ENCODE results near the gene SOX5. TPM values are rescaled to one million over a fixed set of nuclear protein-coding genes. Genes with fewer than 3 reads are reported as not detected.

SOX5 gene
- total RNA-seq, 1 donor from 2014 or later, result 2.9 TPM

- no peaks in the 10 kb centered on the region for H3K36me3 ChIP-seq
- DNase-seq, result no peak
- no peak overlapping the region for H3K4me3 ChIP-seq
- intact Hi-C loops (cut with micrococcal nuclease), result no loop called here
- H3K27ac ChIP-seq (replicated peaks), result no peak overlapping the region
- peaks cover 20% of the 10 kb centered on the region for H3K9me3 ChIP-seq (replicated peaks)
- no peak for TF ChIP-seq CTCF (IDR thresholded peaks at IDR 0.05; ENCODE audit: borderline replicate concordance)
- H3K27me3 ChIP-seq (ENCODE audit: low read depth), result no peaks in the 10 kb centered on the region
- H3K4me1 ChIP-seq, result no peaks in the 10 kb centered on the region
Observed at GRCh38 chr12:23860019-23860418, 89.5 kb downstream of the SOX5 start.

- H3K4me1 ChIP-seq, result no peaks in the 10 kb centered on the region
- no peaks in the 10 kb centered on the region for H3K36me3 ChIP-seq
- no peak for TF ChIP-seq CTCF (IDR thresholded peaks at IDR 0.05; ENCODE audit: borderline replicate concordance)
- H3K9me3 ChIP-seq (replicated peaks), result peaks cover 20% of the 10 kb centered on the region
- DNase-seq, result no peak
- H3K27ac ChIP-seq (replicated peaks), result no peak overlapping the region
- no peak overlapping the region for H3K4me3 ChIP-seq
- intact Hi-C loops (cut with micrococcal nuclease), result no loop called here
- H3K27me3 ChIP-seq (ENCODE audit: low read depth), result no peaks in the 10 kb centered on the region
Observed at GRCh38 chr12:23857178-23857577, 92.3 kb downstream of the SOX5 start.

DNA sequence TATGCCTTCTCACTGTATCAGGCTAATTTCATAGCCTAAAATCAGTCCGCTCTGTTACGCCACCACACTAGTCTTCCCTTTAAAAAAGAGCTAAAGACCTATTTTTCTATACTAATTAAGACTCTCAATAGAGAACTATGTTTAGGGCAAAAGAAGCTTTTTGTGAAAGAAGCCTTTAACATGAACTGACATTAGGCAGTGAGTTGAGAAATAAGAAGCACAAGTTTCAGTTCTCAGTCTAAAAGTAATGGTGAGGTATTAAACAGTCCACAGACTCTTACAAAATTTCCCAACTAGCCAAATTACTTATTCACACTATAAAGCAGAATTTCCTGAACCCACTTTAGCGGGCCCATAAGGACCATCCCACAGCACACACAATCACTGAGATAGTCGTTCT is 93.7 kb downstream of the SOX5 start:
- H3K4me1 ChIP-seq, result no peaks in the 10 kb centered on the region
- H3K36me3 ChIP-seq, result no peaks in the 10 kb centered on the region
- no peak overlapping the region for H3K4me3 ChIP-seq
- TF ChIP-seq CTCF (IDR thresholded peaks at IDR 0.05; ENCODE audit: borderline replicate concordance), result no peak
- H3K9me3 ChIP-seq (replicated peaks), result peaks cover 20% of the 10 kb centered on the region
- H3K27ac ChIP-seq (replicated peaks), result no peak overlapping the region
- intact Hi-C loops (cut with micrococcal nuclease), result no loop called here
- no peak for DNase-seq
- no peaks in the 10 kb centered on the region for H3K27me3 ChIP-seq (ENCODE audit: low read depth)

- no peak for DNase-seq
- intact Hi-C loops (cut with micrococcal nuclease), result no loop called here
- H3K27ac ChIP-seq (replicated peaks), result no peak overlapping the region
- H3K4me3 ChIP-seq, result no peak overlapping the region
- TF ChIP-seq CTCF (IDR thresholded peaks at IDR 0.05; ENCODE audit: borderline replicate concordance), result no peak
- H3K27me3 ChIP-seq (ENCODE audit: low read depth), result no peaks in the 10 kb centered on the region
- peaks cover 18% of the 10 kb centered on the region for H3K9me3 ChIP-seq (replicated peaks)
- no peaks in the 10 kb centered on the region for H3K4me1 ChIP-seq
- no peaks in the 10 kb centered on the region for H3K36me3 ChIP-seq
Observed at GRCh38 chr12:23854598-23854997, 94.9 kb downstream of the SOX5 start.

GRCh38 chr12:23853640-23854039 is 95.8 kb downstream of the SOX5 start:
- DNase-seq, result no peak
- intact Hi-C loops (cut with micrococcal nuclease), result no loop called here
- H3K4me3 ChIP-seq, result no peak overlapping the region
- H3K36me3 ChIP-seq, result no peaks in the 10 kb centered on the region
- no peak overlapping the region for H3K27ac ChIP-seq (replicated peaks)
- no peaks in the 10 kb centered on the region for H3K27me3 ChIP-seq (ENCODE audit: low read depth)
- no peak for TF ChIP-seq CTCF (IDR thresholded peaks at IDR 0.05; ENCODE audit: borderline replicate concordance)
- peaks cover 8% of the 10 kb centered on the region for H3K9me3 ChIP-seq (replicated peaks)
- H3K4me1 ChIP-seq, result no peaks in the 10 kb centered on the region

GRCh38 chr12:23851602-23852001 is 97.9 kb downstream of the SOX5 start:
- DNase-seq, result no peak
- H3K9me3 ChIP-seq (replicated peaks), result no peaks in the 10 kb centered on the region
- TF ChIP-seq CTCF (IDR thresholded peaks at IDR 0.05; ENCODE audit: borderline replicate concordance), result no peak
- no peak overlapping the region for H3K4me3 ChIP-seq
- intact Hi-C loops (cut with micrococcal nuclease), result no loop called here
- no peak overlapping the region for H3K27ac ChIP-seq (replicated peaks)
- no peaks in the 10 kb centered on the region for H3K36me3 ChIP-seq
- H3K4me1 ChIP-seq, result no peaks in the 10 kb centered on the region
- no peaks in the 10 kb centered on the region for H3K27me3 ChIP-seq (ENCODE audit: low read depth)

Data from left ventricle myocardium inferior (tissue), 1 donor.